ENCODE measurements around the gene TMEM178A. TPM values are rescaled to one million over a fixed set of nuclear protein-coding genes. Genes with fewer than 3 reads are reported as not detected.

The TMEM178A gene
- total RNA-seq, 4 donors from 2014 or later = 1.2 to 5.0 (median 3.6) TPM

DNA sequence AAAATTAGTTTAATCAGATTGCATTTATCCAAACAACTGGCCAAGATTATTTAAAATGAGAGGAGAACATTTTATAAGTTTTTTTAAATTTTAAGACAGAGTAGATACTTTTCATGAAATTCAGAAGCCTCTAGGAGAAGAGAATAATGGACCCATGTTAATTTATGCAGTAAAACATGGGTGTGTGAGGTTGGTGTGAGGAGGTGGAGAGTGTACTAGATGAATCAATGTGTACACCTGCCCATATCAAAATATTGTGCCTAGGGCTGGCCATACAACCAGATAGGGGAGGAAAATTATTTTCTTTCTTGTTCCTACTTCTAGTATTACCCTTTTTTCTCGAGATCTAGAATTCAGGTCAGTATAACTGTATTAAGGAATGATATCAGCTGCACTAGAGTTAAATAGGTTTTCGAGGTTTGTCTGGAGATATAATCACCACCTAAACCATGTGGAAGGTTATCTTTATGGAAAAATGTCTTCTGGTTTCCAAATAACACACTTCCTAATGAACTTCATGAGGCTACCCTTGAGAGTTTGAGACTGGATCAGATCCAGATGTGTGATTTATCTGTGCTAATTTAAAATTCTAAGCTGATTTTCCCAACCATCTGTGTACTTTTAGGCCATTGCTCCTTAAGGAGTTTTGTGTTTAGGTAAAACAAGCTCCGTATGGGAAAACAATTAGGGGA lies 37.6 kb downstream of the TMEM178A start:
- Histone ChIP-seq H3K4me3 (no peak overlapping the region), H3K27ac (replicated peaks in 1 of 4) (no peak overlapping the region), H3K4me1 (peaks cover 0 to under 1% (median 0%) of the 10 kb centered on the region in 4 donors), H3K9me3 (peaks cover 0 to 24% (median 22%) of the 10 kb centered on the region in 4 donors), H3K36me3 (peaks cover 0 to 3% (median 0%) of the 10 kb centered on the region in 4 donors), H3K27me3 (no peaks in the 10 kb centered on the region)
- TF ChIP-seq POLR2AphosphoS5 (IDR thresholded peaks at IDR 0.05) (no peak), EP300 (IDR thresholded peaks at IDR 0.05) (no peak), CTCF (IDR thresholded peaks at IDR 0.05) (no peak), POLR2A (IDR thresholded peaks at IDR 0.05; ENCODE audit: low read depth) (no peak)
- DNase-seq (ENCODE audit: extremely low spot score) = no peak
- intact Hi-C loops (cut with DNase I) = no loop called here
- WGBS = 88% methylated on average over 3 of the region's 3 CpGs

DNA sequence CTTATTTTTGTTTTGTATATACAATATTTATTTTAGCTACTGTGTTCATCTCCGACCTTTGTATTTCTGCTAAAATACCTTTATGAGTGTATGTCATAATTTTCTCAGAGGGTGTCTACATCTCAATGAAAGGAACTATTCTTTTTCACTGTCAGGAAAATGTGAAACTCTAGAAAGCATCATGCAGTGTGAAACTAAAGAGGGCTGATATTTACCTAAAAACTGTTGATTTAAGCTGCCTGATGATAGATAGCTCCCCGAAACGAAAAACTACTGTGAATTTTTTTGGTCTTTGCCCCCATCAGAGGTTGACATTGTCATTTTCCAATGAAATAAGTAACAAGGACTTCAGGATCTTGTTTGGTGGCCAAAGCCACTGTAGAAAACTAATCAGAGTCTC lies 38.8 kb downstream of the TMEM178A start:
- no peak for TF ChIP-seq EP300 (IDR thresholded peaks at IDR 0.05)
- no peak for TF ChIP-seq POLR2A (IDR thresholded peaks at IDR 0.05; ENCODE audit: low read depth)
- no peak for TF ChIP-seq CTCF (IDR thresholded peaks at IDR 0.05)
- TF ChIP-seq POLR2AphosphoS5 (IDR thresholded peaks at IDR 0.05) = no peak
- intact Hi-C loops (cut with DNase I) = no loop called here
- DNase-seq (ENCODE audit: extremely low spot score) = no peak
- Histone ChIP-seq H3K27ac (replicated peaks in 1 of 4) (no peak overlapping the region), H3K27me3 (no peaks in the 10 kb centered on the region), H3K36me3 (peaks cover 0 to 3% (median 0%) of the 10 kb centered on the region in 4 donors), H3K4me1 (no peaks in the 10 kb centered on the region), H3K4me3 (no peak overlapping the region), H3K9me3 (peaks cover 0 to 23% (median 20%) of the 10 kb centered on the region in 4 donors)
- 86% methylated on average over 3 of the region's 3 CpGs for WGBS

DNA sequence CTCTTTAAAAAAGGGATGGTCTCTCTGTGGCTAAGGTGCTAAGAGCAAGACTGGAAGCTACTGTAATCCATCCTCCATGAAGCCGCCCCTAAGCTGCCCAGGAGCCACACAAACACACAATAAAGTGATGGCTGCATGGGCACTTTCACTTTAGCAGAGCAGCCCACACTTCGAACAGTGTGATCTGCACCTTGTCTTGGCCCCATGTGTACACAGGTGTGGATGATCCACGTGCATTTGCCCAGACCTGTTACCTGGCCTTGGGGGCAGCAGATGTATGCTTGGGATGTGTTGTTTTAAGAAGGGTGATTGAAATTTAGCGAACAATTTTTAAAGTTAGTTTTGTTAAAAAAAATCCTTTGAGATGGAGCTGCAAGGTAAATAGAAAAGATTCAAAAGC lies 39.9 kb downstream of the TMEM178A start:
- intact Hi-C loops (cut with DNase I) = no loop called here
- peaks cover 0 to 17% (median 14%) of the 10 kb centered on the region in 4 donors for H3K9me3 ChIP-seq
- TF ChIP-seq CTCF (IDR thresholded peaks at IDR 0.05) = no peak
- no peak for TF ChIP-seq POLR2AphosphoS5 (IDR thresholded peaks at IDR 0.05)
- no peak for TF ChIP-seq EP300 (IDR thresholded peaks at IDR 0.05)
- no peak for TF ChIP-seq POLR2A (IDR thresholded peaks at IDR 0.05; ENCODE audit: low read depth)
- no peak overlapping the region for H3K4me3 ChIP-seq
- 72% methylated on average over 4 of the region's 4 CpGs for WGBS
- DNase-seq (ENCODE audit: extremely low spot score) = no peak
- peaks cover 0 to 3% (median 0%) of the 10 kb centered on the region in 4 donors for H3K36me3 ChIP-seq
- no peaks in the 10 kb centered on the region for H3K4me1 ChIP-seq
- no peak overlapping the region for H3K27ac ChIP-seq (replicated peaks in 1 of 4)
- H3K27me3 ChIP-seq = no peaks in the 10 kb centered on the region

DNA sequence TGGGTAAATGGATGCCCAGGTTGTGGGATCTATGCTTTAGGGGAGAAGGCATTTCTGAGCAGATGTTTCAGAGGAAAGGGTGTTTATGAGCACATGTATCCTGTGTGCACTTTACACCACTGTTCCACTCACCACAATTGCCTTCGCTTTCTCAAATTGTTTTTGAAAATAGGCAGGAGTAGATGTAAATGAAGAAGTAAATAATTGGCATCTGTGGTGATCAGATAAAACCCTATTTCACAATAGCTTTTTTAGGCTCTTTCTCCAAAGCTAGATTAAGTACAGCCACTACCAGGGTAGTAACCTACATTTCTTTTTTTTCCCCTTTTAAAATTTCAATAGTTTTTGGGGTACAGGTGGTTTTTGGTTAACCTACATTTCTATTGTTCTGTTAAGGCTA lies 40.6 kb downstream of the TMEM178A start:
- no peaks in the 10 kb centered on the region for H3K4me1 ChIP-seq
- no peak overlapping the region for H3K4me3 ChIP-seq
- no peaks in the 10 kb centered on the region for H3K27me3 ChIP-seq
- intact Hi-C loops (cut with DNase I) = no loop called here
- H3K9me3 ChIP-seq = peaks cover 0 to 11% (median 8%) of the 10 kb centered on the region in 4 donors
- no peak for TF ChIP-seq CTCF (IDR thresholded peaks at IDR 0.05)
- no peak for TF ChIP-seq POLR2A (IDR thresholded peaks at IDR 0.05; ENCODE audit: low read depth)
- H3K36me3 ChIP-seq = peaks cover 0 to 3% (median 0%) of the 10 kb centered on the region in 4 donors
- 67% methylated on average over 1 of the region's 1 CpG for WGBS
- H3K27ac ChIP-seq (replicated peaks in 1 of 4) = no peak overlapping the region
- no peak for DNase-seq (ENCODE audit: extremely low spot score)

GRCh38 chr2:39706945-39707344 lies 41.2 kb downstream of the TMEM178A start:
- intact Hi-C loops (cut with DNase I) = no loop called here
- Histone ChIP-seq H3K27ac (replicated peaks in 1 of 4) (no peak overlapping the region), H3K27me3 (no peaks in the 10 kb centered on the region), H3K9me3 (peaks cover 0 to 5% (median 2%) of the 10 kb centered on the region in 4 donors), H3K4me3 (no peak overlapping the region), H3K36me3 (peaks cover 0 to 3% (median 0%) of the 10 kb centered on the region in 4 donors), H3K4me1 (no peaks in the 10 kb centered on the region)
- no peak for DNase-seq (ENCODE audit: extremely low spot score)
- WGBS = 93% methylated on average over 8 of the region's 8 CpGs
- TF ChIP-seq EP300 (IDR thresholded peaks at IDR 0.05) = no peak
- no peak for TF ChIP-seq CTCF (IDR thresholded peaks at IDR 0.05)
- TF ChIP-seq POLR2A (IDR thresholded peaks at IDR 0.05; ENCODE audit: low read depth) = no peak
- TF ChIP-seq POLR2AphosphoS5 (IDR thresholded peaks at IDR 0.05) = no peak

Measured in esophagus muscularis mucosa (tissue), 4 donors.